GM13977 (cell line): ENCODE measurements around the gene SCLT1.

Source experiments
- DNase-seq: peaks from one replicate; pipeline ENCODE4 v3.0.0; 2012; ENCODE audit warnings: low spot score
- CTCF ChIP-seq: IDR thresholded peaks from 2 replicates; pipeline ENCODE4 v1.5.1; 2012; ENCODE audit warnings: mild to moderate bottlenecking, control low read depth; ENCODE audit not compliant: insufficient read depth; ENCODE audit errors: extremely low read depth, missing control alignments
- in situ Hi-C: fragments of 300-500 bp; cut with MboI; formaldehyde crosslinking; loops from one replicate; pipeline ENCODE4 v1.12.0; 2022; ENCODE audit warnings: low sequenced_read_pairs, low pct_unique_long_range_greater_than_20kb, mixed read lengths, inconsistent platforms; ENCODE audit not compliant: unreplicated experiment

Gene SCLT1

GRCh38 chr4:129046055-129046959 lies 47.0 kb downstream of the SCLT1 start:
- in situ Hi-C loops: no loop called here
- no peak for TF ChIP-seq CTCF
- DNase-seq: no peak

GRCh38 chr4:129043523-129043922 lies 49.8 kb downstream of the SCLT1 start:
- peak; percentile 22 for TF ChIP-seq CTCF
- in situ Hi-C loops: no loop called here
- no peak for DNase-seq

- TF ChIP-seq CTCF: no peak
- in situ Hi-C loops: no loop called here
- DNase-seq: no peak
These were observed 52.9 kb downstream of the SCLT1 start for GRCh38 chr4:129040471-129040870.

- TF ChIP-seq CTCF: no peak
- in situ Hi-C loops: no loop called here
- no peak for DNase-seq
These were observed 56.2 kb downstream of the SCLT1 start for GRCh38 chr4:129037093-129037492.

GRCh38 chr4:129014566-129015509 lies 78.5 kb downstream of the SCLT1 start:
- in situ Hi-C loops: no loop called here
- DNase-seq: no peak

More at GRCh38 chr4:129014566-129015509, 78.5 kb downstream of the SCLT1 start:
- TF ChIP-seq CTCF: no peak
